ENCODE measurements around the gene MPHOSPH8. TPM values are rescaled to one million over a fixed set of nuclear protein-coding genes. Genes with fewer than 3 reads are reported as not detected.

The MPHOSPH8 gene
- total RNA-seq, 3 donors from 2014 or later = 39.2 to 53.3 (median 44.9) TPM

DNA sequence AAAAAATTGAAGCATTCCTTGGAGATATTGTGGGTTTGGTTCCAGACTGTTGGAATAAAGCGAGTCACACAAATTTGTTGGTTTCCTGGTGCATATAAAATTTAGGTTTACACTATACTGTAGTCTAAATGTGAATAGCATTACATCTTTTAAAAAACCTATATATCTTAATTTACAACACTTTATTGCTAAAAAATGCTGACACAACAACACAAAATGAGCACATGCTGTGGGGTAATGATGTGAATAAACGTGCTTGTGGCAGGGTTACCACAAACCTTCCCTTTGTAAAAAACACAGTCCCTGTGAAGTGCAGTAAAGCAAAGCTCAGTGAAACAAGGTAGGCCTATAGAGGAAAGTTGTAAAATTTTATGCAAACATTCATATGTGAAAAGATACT is 27.7 kb downstream of the MPHOSPH8 start:
- Histone ChIP-seq H3K9me3 (no peaks in the 10 kb centered on the region), H3K27ac (no peak overlapping the region), H3K4me3 (no peak overlapping the region), H3K36me3 (peaks cover 5% of the 10 kb centered on the region), H3K4me1 (no peaks in the 10 kb centered on the region), H3K27me3 (no peaks in the 10 kb centered on the region)
- intact Hi-C loops (cut with DNase I; ENCODE audit: low total_unique reads) = no loop called here
- no peak for TF ChIP-seq POLR2A (IDR thresholded peaks at IDR 0.05)
- TF ChIP-seq, protein P1, sequence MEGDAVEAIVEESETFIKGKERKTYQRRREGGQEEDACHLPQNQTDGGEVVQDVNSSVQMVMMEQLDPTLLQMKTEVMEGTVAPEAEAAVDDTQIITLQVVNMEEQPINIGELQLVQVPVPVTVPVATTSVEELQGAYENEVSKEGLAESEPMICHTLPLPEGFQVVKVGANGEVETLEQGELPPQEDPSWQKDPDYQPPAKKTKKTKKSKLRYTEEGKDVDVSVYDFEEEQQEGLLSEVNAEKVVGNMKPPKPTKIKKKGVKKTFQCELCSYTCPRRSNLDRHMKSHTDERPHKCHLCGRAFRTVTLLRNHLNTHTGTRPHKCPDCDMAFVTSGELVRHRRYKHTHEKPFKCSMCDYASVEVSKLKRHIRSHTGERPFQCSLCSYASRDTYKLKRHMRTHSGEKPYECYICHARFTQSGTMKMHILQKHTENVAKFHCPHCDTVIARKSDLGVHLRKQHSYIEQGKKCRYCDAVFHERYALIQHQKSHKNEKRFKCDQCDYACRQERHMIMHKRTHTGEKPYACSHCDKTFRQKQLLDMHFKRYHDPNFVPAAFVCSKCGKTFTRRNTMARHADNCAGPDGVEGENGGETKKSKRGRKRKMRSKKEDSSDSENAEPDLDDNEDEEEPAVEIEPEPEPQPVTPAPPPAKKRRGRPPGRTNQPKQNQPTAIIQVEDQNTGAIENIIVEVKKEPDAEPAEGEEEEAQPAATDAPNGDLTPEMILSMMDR (IDR thresholded peaks at IDR 0.05) = no peak
- TF ChIP-seq POLR2AphosphoS5 (IDR thresholded peaks at IDR 0.05) = no peak
- DNase-seq (ENCODE audit: low spot score in 2 of 2) = no peak

DNA sequence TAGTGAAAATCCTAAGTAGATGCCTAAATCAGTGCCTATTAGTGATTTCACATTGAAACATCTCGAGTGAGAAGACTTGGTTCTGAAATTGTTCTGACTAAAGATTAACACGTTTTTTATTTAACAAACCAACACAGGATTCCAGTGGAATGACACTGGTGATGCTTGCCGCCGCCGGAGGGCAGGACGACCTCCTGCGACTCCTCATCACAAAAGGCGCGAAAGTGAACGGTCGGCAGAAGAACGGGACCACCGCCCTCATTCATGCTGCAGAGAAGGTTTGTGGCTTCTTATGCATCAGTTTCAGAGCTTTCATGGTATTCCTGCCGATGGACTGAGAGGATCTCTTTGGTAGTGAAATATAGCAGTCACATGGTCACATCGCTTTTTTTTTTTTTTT is 28.1 kb downstream of the MPHOSPH8 start:
- Histone ChIP-seq H3K27ac (no peak overlapping the region), H3K4me1 (no peaks in the 10 kb centered on the region), H3K27me3 (no peaks in the 10 kb centered on the region), H3K4me3 (no peak overlapping the region), H3K36me3 (peaks cover 5% of the 10 kb centered on the region), H3K9me3 (no peaks in the 10 kb centered on the region)
- no peak for TF ChIP-seq POLR2A (IDR thresholded peaks at IDR 0.05)
- TF ChIP-seq POLR2AphosphoS5 (IDR thresholded peaks at IDR 0.05) = no peak
- TF ChIP-seq, protein P1 (IDR thresholded peaks at IDR 0.05) = no peak
- DNase-seq (ENCODE audit: low spot score in 2 of 2) = no peak
- intact Hi-C loops (cut with DNase I; ENCODE audit: low total_unique reads) = no loop called here

DNA sequence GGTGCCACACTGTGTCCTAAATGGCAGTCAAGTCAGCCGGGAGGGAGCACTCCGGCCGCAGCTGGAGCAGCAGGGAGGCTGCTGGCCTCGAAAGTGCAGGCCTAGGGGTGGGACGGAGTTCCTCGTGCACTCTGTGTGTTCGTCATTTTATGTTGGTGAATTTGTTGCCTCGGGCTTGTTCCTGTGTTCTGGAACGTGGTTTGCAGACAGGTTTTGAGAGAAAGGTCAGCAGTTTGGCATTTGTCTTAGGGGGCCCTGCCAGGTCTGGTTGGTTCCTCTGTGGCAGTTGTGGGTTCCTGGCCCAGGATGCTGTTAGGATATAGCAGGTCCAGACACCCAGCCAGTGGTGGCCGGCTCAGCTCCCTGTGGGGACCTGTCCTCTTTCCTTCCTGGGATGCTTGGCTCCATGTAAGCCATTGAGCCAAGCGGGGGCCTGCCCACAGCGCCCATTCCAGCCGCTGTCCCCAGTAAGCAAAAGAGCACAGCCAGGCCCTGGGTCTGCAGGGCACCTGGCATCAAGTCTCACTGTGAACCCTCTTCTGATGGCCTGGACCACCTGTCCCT is 30.0 kb downstream of the MPHOSPH8 start:
- Histone ChIP-seq H3K4me1 (no peaks in the 10 kb centered on the region), H3K9me3 (no peaks in the 10 kb centered on the region), H3K4me3 (no peak overlapping the region), H3K27ac (no peak overlapping the region), H3K27me3 (no peaks in the 10 kb centered on the region), H3K36me3 (peaks cover 5% of the 10 kb centered on the region)
- no peak for DNase-seq (ENCODE audit: low spot score in 2 of 2)
- intact Hi-C loops (cut with DNase I; ENCODE audit: low total_unique reads) = no loop called here
- TF ChIP-seq, protein P1 (IDR thresholded peaks at IDR 0.05) = no peak
- TF ChIP-seq POLR2A (IDR thresholded peaks at IDR 0.05) (no peak), POLR2AphosphoS5 (IDR thresholded peaks at IDR 0.05) (no peak)

DNA sequence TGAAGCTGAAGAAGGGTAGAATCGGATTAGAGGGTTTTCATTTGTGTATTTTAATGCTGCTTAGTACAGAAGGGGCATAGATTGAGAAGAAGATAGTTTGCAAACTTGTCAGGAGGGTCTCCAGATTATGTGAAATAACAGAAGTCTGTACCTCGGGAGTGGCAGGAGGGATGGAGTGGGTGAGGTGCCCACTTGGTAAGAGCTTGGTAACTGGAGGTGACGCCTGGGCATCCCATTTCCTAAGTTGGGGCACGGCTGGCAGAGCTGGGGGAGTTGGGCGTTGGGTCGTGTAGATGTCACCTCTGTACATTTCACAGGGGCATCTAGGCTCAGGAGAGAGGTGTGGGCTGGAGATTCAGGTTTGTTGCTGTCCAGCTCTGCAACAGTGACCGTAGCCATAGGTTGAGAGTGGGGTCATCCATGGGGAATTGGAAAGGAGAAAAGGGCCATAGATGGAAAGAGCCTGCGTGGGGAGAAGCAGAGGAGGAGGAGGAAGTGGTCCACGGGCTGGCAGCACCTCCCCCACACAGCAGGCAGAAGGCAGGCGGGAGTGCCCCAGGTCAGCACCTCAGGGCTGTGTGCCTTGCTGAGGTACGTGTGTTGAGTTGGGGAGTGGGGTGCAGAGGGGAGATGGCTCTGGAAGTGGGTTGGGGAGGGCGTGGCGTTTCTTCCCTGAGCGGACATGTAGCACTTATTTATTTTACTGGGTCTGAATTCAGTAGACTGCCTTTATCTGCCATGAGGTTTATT is 31.2 kb downstream of the MPHOSPH8 start:
- TF ChIP-seq POLR2A (IDR thresholded peaks at IDR 0.05) (no peak), POLR2AphosphoS5 (IDR thresholded peaks at IDR 0.05) (no peak)
- TF ChIP-seq, protein P1 (IDR thresholded peaks at IDR 0.05) = no peak
- Histone ChIP-seq H3K4me1 (no peaks in the 10 kb centered on the region), H3K9me3 (no peaks in the 10 kb centered on the region), H3K4me3 (no peak overlapping the region), H3K27me3 (no peaks in the 10 kb centered on the region), H3K36me3 (peaks cover 10% of the 10 kb centered on the region), H3K27ac (no peak overlapping the region)
- no peak for DNase-seq (ENCODE audit: low spot score in 2 of 2)
- intact Hi-C loops (cut with DNase I; ENCODE audit: low total_unique reads) = no loop called here

GRCh38 chr13:19665427-19665859 is 32.0 kb downstream of the MPHOSPH8 start:
- peaks cover 10% of the 10 kb centered on the region for H3K36me3 ChIP-seq
- H3K27me3 ChIP-seq = no peaks in the 10 kb centered on the region

More at GRCh38 chr13:19665427-19665859, 32.0 kb downstream of the MPHOSPH8 start:
- intact Hi-C loops (cut with DNase I; ENCODE audit: low total_unique reads) = no loop called here
- no peaks in the 10 kb centered on the region for H3K9me3 ChIP-seq
- no peak overlapping the region for H3K27ac ChIP-seq
- TF ChIP-seq POLR2A (IDR thresholded peaks at IDR 0.05) (no peak), POLR2AphosphoS5 (IDR thresholded peaks at IDR 0.05) (no peak)
- TF ChIP-seq, protein P1 (IDR thresholded peaks at IDR 0.05) = no peak
- no peak for DNase-seq (ENCODE audit: low spot score in 2 of 2)
- no peak overlapping the region for H3K4me3 ChIP-seq
- H3K4me1 ChIP-seq = no peaks in the 10 kb centered on the region

All from breast epithelium (tissue), 4 donors.